ENCODE data around the gene TRMT6. TPM values are rescaled to one million over a fixed set of nuclear protein-coding genes. Genes with fewer than 3 reads are reported as not detected.

Gene TRMT6
- total and polyA plus RNA-seq, 3 experiments from 2014 or later, result 14.6 to 38.5 (median 35.8) TPM

DNA sequence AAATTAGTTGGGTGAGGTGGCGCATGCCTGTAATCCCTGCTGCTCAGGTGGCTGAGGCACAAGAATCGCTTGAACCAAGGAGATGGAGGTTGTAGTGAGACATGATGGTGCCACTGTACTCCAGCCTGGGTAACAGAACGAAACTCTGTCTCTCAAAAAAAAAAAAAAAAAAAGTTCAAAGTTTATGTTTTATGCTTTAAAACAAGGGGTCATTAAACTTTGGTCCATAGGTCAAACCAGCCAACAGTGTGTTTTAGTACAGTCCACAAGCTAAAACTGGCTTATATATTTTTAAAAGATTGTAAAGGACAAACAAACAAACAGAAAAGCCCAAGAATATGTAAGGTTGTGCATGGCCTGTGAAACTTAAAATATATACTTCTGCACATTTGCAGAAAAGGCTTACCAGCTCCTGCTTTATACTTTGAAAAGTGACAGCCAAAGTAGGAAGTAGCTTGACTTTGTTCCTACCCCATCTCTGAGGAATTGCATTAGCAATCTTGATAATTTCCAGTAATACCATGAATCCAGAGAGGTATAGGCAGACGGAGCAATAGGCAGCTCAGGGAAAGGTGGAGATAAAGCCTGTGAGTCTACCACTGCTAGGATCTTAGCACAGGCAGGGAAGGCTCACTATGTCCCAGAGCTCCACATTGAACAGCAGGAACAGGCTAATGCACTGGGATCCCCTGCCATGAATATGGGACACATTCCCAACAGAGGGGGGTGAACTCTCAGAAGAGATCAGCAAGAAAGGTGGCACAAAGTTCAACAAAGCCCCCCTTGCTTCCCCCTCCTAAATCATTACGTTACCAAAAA is 30.6 kb upstream of the TRMT6 start:
- H3K4me3 Mint-ChIP-seq, result no peak overlapping the region
- no peaks in the 10 kb centered on the region for H3K9me3 ChIP-seq (ENCODE audit: low read length)
- no peaks in the 10 kb centered on the region for H3K4me1 ChIP-seq (ENCODE audit: insufficient read depth, low read length)
- POLR2A ChIA-PET, result no interaction called here
- H3K4me1 Mint-ChIP-seq, result peaks cover 0 to under 1% (median under 1%) of the 10 kb centered on the region in 3 donors
- H3K4me3 ChIP-seq (ENCODE audit: low read length), result no peak overlapping the region
- H3K9me3 Mint-ChIP-seq, result no peaks in the 10 kb centered on the region
- no peaks in the 10 kb centered on the region for H3K36me3 ChIP-seq (ENCODE audit: insufficient read depth, low read length)
- CTCF ChIA-PET, result interaction anchor here (1.1 kb wide), 1 partner anchor 451 kb away, joined by 3 read pairs; no protein-coding TSS in a partner anchor
- H3K27me3 Mint-ChIP-seq, result no peaks in the 10 kb centered on the region
- H3K36me3 Mint-ChIP-seq, result peaks cover 11 to 68% (median 20%) of the 10 kb centered on the region in 3 donors
- no peak for DNase-seq
- H3K27ac ChIP-seq (ENCODE audit: low read depth, low read length), result no peak overlapping the region
- peak overlapping the region in 2 of 8 donors; percentile 24 to 35 for H3K27ac Mint-ChIP-seq
- H3K27me3 ChIP-seq (ENCODE audit: insufficient read depth, low read length, poor library complexity, severe bottlenecking), result no peaks in the 10 kb centered on the region

- Histone ChIP-seq H3K4me1 (ENCODE audit: insufficient read depth, low read length) (no peaks in the 10 kb centered on the region), H3K9me3 (ENCODE audit: low read length) (no peaks in the 10 kb centered on the region), H3K27ac (ENCODE audit: low read depth, low read length) (no peak overlapping the region), H3K36me3 (ENCODE audit: insufficient read depth, low read length) (no peaks in the 10 kb centered on the region), H3K4me3 (ENCODE audit: low read length) (no peak overlapping the region), H3K27me3 (ENCODE audit: insufficient read depth, low read length, poor library complexity, severe bottlenecking) (no peaks in the 10 kb centered on the region)
- DNase-seq, result no peak
- H3K9me3 Mint-ChIP-seq, result no peaks in the 10 kb centered on the region
- H3K36me3 Mint-ChIP-seq, result peaks cover 11 to 68% (median 19%) of the 10 kb centered on the region in 3 donors
- ChIA-PET CTCF (no interaction called here), POLR2A (no interaction called here)
- H3K4me1 Mint-ChIP-seq, result no peaks in the 10 kb centered on the region
- no peak overlapping the region for H3K4me3 Mint-ChIP-seq
- H3K27ac Mint-ChIP-seq, result peak overlapping the region in 1 of 8 donors; percentile 50
- no peaks in the 10 kb centered on the region for H3K27me3 Mint-ChIP-seq
Observed at GRCh38 chr20:5979801-5980200, 29.5 kb upstream of the TRMT6 start.

DNA sequence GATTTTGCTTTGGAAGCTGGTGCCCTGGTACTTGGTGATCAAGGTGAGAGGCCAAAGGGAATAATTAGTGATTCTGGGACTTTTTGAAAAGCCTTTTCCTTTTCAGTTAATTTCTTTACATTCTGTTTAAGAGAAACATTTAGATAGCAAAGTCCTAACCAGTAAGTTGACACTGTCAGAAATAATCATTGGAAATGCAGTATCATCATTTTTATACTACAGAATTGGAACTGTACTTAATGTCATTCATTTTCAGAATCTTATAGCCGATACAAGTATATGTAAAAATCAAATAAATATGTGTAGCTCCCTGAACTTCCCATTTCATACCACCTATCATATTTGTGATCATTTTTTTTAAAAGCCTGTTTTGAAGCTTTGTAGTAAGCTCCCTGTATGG is 27.6 kb upstream of the TRMT6 start:
- Histone ChIP-seq H3K9me3 (ENCODE audit: low read length) (no peaks in the 10 kb centered on the region), H3K36me3 (ENCODE audit: insufficient read depth, low read length) (no peaks in the 10 kb centered on the region), H3K27me3 (ENCODE audit: insufficient read depth, low read length, poor library complexity, severe bottlenecking) (no peaks in the 10 kb centered on the region), H3K4me1 (ENCODE audit: insufficient read depth, low read length) (no peaks in the 10 kb centered on the region), H3K27ac (ENCODE audit: low read depth, low read length) (no peak overlapping the region), H3K4me3 (ENCODE audit: low read length) (no peak overlapping the region)
- ChIA-PET CTCF (interaction anchor here (1.4 to 1.6 kb wide), 2 partner anchors 11 to 448 kb away, joined by 3 to 4 read pairs; no protein-coding TSS in a partner anchor), POLR2A (interaction anchor here (0.8 kb wide), 1 partner anchor 19 kb away, joined by 5 read pairs; no protein-coding TSS in a partner anchor)
- Mint-ChIP-seq H3K4me1 (no peaks in the 10 kb centered on the region), H3K36me3 (peaks cover 11 to 70% (median 18%) of the 10 kb centered on the region in 3 donors), H3K9me3 (no peaks in the 10 kb centered on the region), H3K4me3 (no peak overlapping the region), H3K27ac (no peak overlapping the region), H3K27me3 (no peaks in the 10 kb centered on the region)
- DNase-seq, result no peak

DNA sequence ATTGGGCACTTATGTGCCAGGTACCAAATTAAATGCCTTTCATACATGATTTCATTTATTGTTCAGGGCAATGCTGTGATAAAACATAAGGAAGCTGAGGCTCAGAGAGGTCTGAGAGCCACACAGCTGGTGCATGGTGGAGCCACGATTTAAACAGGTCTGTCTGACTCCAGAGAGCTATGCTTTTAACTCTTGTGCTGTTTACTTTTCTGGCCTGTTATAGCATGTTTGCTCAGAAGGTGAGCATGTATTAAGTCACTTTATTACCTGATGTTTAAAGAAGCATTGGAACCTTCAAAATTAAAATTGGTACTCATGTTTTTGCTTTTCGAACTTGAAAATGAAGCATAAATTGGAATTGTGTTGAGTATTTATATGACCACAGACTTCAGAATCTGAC is 26.9 kb upstream of the TRMT6 start:
- CTCF ChIA-PET, result interaction anchor here (1.4 to 1.6 kb wide), 2 partner anchors 10 to 447 kb away, joined by 3 to 4 read pairs; no protein-coding TSS in a partner anchor
- Histone ChIP-seq H3K4me1 (ENCODE audit: insufficient read depth, low read length) (no peaks in the 10 kb centered on the region), H3K27ac (ENCODE audit: low read depth, low read length) (no peak overlapping the region), H3K36me3 (ENCODE audit: insufficient read depth, low read length) (no peaks in the 10 kb centered on the region), H3K4me3 (ENCODE audit: low read length) (no peak overlapping the region), H3K9me3 (ENCODE audit: low read length) (no peaks in the 10 kb centered on the region), H3K27me3 (ENCODE audit: insufficient read depth, low read length, poor library complexity, severe bottlenecking) (no peaks in the 10 kb centered on the region)
- Mint-ChIP-seq H3K4me1 (no peaks in the 10 kb centered on the region), H3K4me3 (no peak overlapping the region), H3K27me3 (no peaks in the 10 kb centered on the region), H3K36me3 (peaks cover 11 to 69% (median 20%) of the 10 kb centered on the region in 3 donors), H3K9me3 (no peaks in the 10 kb centered on the region), H3K27ac (no peak overlapping the region)
- no peak for DNase-seq
- POLR2A ChIA-PET, result no interaction called here

DNA sequence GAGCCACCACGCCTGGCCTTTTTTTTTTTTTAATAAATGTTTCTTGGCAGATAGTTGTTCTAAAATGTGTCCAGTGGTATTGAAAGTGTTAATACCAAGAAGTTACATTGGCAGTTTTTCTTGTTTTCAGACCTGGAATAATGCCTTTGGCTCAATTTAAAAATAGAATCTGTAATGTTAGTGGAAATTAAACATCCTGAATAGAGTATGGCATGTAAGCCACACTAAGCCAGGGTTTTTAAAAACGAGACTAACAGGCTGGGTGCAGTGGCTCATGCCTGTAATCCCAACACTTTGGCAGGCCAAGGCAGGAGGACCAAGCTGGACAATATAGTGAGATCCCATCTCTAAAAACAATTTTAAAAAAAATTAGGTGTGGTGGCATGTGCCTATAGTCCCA is 25.4 kb upstream of the TRMT6 start:
- Histone ChIP-seq H3K4me1 (ENCODE audit: insufficient read depth, low read length) (no peaks in the 10 kb centered on the region), H3K36me3 (ENCODE audit: insufficient read depth, low read length) (no peaks in the 10 kb centered on the region), H3K27ac (ENCODE audit: low read depth, low read length) (no peak overlapping the region), H3K9me3 (ENCODE audit: low read length) (no peaks in the 10 kb centered on the region), H3K27me3 (ENCODE audit: insufficient read depth, low read length, poor library complexity, severe bottlenecking) (no peaks in the 10 kb centered on the region), H3K4me3 (ENCODE audit: low read length) (no peak overlapping the region)
- no peaks in the 10 kb centered on the region for H3K9me3 Mint-ChIP-seq
- peaks cover 14 to 67% (median 25%) of the 10 kb centered on the region in 3 donors for H3K36me3 Mint-ChIP-seq
- CTCF ChIA-PET, result no interaction called here
- H3K4me1 Mint-ChIP-seq, result no peaks in the 10 kb centered on the region
- no peak overlapping the region for H3K4me3 Mint-ChIP-seq
- no peak overlapping the region for H3K27ac Mint-ChIP-seq
- H3K27me3 Mint-ChIP-seq, result no peaks in the 10 kb centered on the region
- no peak for DNase-seq
- POLR2A ChIA-PET, result no interaction called here

GRCh38 chr20:5974531-5974930 is 24.2 kb upstream of the TRMT6 start:
- CTCF ChIA-PET, result no interaction called here

GRCh38 chr20:5973971-5974370 is 23.6 kb upstream of the TRMT6 start:
- Mint-ChIP-seq H3K9me3 (no peaks in the 10 kb centered on the region), H3K27me3 (no peaks in the 10 kb centered on the region), H3K27ac (no peak overlapping the region), H3K4me3 (no peak overlapping the region), H3K36me3 (peaks cover 3 to 64% (median 17%) of the 10 kb centered on the region in 3 donors), H3K4me1 (no peaks in the 10 kb centered on the region)
- Histone ChIP-seq H3K27me3 (ENCODE audit: insufficient read depth, low read length, poor library complexity, severe bottlenecking) (no peaks in the 10 kb centered on the region), H3K4me1 (ENCODE audit: insufficient read depth, low read length) (no peaks in the 10 kb centered on the region), H3K4me3 (ENCODE audit: low read length) (no peak overlapping the region), H3K36me3 (ENCODE audit: insufficient read depth, low read length) (no peaks in the 10 kb centered on the region), H3K27ac (ENCODE audit: low read depth, low read length) (no peak overlapping the region), H3K9me3 (ENCODE audit: low read length) (no peaks in the 10 kb centered on the region)
- DNase-seq, result no peak
- POLR2A ChIA-PET, result no interaction called here
- CTCF ChIA-PET, result no interaction called here

More at GRCh38 chr20:5974531-5974930, 24.2 kb upstream of the TRMT6 start:
- peaks cover 8 to 67% (median 19%) of the 10 kb centered on the region in 3 donors for H3K36me3 Mint-ChIP-seq
- H3K9me3 Mint-ChIP-seq, result no peaks in the 10 kb centered on the region
- no peak for DNase-seq
- H3K27me3 ChIP-seq (ENCODE audit: insufficient read depth, low read length, poor library complexity, severe bottlenecking), result no peaks in the 10 kb centered on the region
- H3K27ac Mint-ChIP-seq, result no peak overlapping the region
- no peaks in the 10 kb centered on the region for H3K4me1 ChIP-seq (ENCODE audit: insufficient read depth, low read length)
- no peak overlapping the region for H3K4me3 ChIP-seq (ENCODE audit: low read length)
- no peaks in the 10 kb centered on the region for H3K4me1 Mint-ChIP-seq
- H3K9me3 ChIP-seq (ENCODE audit: low read length), result no peaks in the 10 kb centered on the region
- POLR2A ChIA-PET, result no interaction called here
- no peak overlapping the region for H3K27ac ChIP-seq (ENCODE audit: low read depth, low read length)
- H3K27me3 Mint-ChIP-seq, result no peaks in the 10 kb centered on the region
- H3K36me3 ChIP-seq (ENCODE audit: insufficient read depth, low read length), result no peaks in the 10 kb centered on the region
- no peak overlapping the region for H3K4me3 Mint-ChIP-seq

GRCh38 chr20:5973172-5973571 is 22.8 kb upstream of the TRMT6 start:
- ChIA-PET POLR2A (no interaction called here), CTCF (interaction anchor here (1.2 kb wide), 1 partner anchor 19 kb away, joined by 3 read pairs; no protein-coding TSS in a partner anchor)
- Mint-ChIP-seq H3K9me3 (no peaks in the 10 kb centered on the region), H3K4me1 (no peaks in the 10 kb centered on the region), H3K4me3 (no peak overlapping the region), H3K36me3 (peaks cover 3 to 66% (median 17%) of the 10 kb centered on the region in 3 donors), H3K27ac (no peak overlapping the region), H3K27me3 (no peaks in the 10 kb centered on the region)
- Histone ChIP-seq H3K4me1 (ENCODE audit: insufficient read depth, low read length) (no peaks in the 10 kb centered on the region), H3K36me3 (ENCODE audit: insufficient read depth, low read length) (no peaks in the 10 kb centered on the region), H3K4me3 (ENCODE audit: low read length) (no peak overlapping the region), H3K9me3 (ENCODE audit: low read length) (no peaks in the 10 kb centered on the region), H3K27ac (ENCODE audit: low read depth, low read length) (no peak overlapping the region), H3K27me3 (ENCODE audit: insufficient read depth, low read length, poor library complexity, severe bottlenecking) (no peaks in the 10 kb centered on the region)
- DNase-seq, result no peak

All from CD8-positive, alpha-beta memory T cell (primary cell).